ENCODE data around the gene GAN.

Gene GAN

DNA sequence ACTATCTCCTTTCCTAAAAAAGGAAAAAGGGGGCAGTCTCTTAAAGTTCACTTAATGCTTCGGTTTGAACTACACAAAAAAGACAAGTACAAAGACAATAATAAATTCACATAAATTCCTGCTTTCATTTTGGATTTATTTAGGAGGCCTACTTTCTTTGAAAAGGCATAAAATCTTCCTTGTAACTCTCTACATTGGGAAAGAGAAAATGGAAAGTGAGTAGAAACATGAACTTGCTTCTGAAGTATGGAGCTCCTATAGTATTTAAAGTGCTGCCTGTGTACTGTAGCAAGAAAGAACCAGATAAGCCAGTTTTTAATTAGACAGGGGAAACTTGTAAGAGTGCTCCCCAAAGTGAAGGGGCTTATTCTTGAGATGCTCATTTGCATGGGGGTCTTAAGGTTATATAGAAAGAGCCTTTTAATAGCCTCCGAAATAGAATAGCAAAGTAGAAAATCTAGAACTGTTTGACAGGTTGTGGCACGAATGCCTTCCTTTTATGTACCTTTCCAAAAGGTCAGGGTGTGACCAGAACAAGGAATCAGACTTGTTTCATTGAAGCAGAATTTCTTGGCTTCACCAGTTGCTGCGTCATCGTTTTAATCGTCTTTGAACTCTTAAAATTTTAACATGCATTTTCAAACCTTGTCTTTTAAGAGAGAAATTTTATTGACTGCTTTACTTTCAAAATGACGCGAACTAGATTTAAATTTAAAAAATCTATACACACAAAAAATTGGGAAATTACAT lies 12.9 kb downstream of the GAN start:
- TF ChIP-seq, protein P1, sequence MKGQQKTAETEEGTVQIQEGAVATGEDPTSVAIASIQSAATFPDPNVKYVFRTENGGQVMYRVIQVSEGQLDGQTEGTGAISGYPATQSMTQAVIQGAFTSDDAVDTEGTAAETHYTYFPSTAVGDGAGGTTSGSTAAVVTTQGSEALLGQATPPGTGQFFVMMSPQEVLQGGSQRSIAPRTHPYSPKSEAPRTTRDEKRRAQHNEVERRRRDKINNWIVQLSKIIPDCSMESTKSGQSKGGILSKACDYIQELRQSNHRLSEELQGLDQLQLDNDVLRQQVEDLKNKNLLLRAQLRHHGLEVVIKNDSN (IDR thresholded peaks at IDR 0.05) = no peak
- no peak for TF ChIP-seq TEAD4 (IDR thresholded peaks at IDR 0.05)
- no peak for TF ChIP-seq TCF12 (IDR thresholded peaks at IDR 0.05; ENCODE audit: low read depth)
- TF ChIP-seq CREB1 (IDR thresholded peaks at IDR 0.05; ENCODE audit: low read depth) = no peak
- no peak for TF ChIP-seq REST (IDR thresholded peaks at IDR 0.05; ENCODE audit: low read depth)
- no peak for TF ChIP-seq RAD21 (IDR thresholded peaks at IDR 0.05; ENCODE audit: low read depth)
- TF ChIP-seq EP300 (IDR thresholded peaks at IDR 0.05; ENCODE audit: borderline replicate concordance) = no peak
- TF ChIP-seq TAF1 (IDR thresholded peaks at IDR 0.05; ENCODE audit: low read depth) = no peak
- TF ChIP-seq NFIC (IDR thresholded peaks at IDR 0.05) = no peak
- no peak for TF ChIP-seq ZBTB7A (IDR thresholded peaks at IDR 0.05; ENCODE audit: low read depth)
- no peak for TF ChIP-seq CEBPB (IDR thresholded peaks at IDR 0.05)
- TF ChIP-seq, protein P2, sequence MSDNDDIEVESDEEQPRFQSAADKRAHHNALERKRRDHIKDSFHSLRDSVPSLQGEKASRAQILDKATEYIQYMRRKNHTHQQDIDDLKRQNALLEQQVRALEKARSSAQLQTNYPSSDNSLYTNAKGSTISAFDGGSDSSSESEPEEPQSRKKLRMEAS (IDR thresholded peaks at IDR 0.05) = no peak
- no peak for TF ChIP-seq EGR1 (IDR thresholded peaks at IDR 0.05)

DNA sequence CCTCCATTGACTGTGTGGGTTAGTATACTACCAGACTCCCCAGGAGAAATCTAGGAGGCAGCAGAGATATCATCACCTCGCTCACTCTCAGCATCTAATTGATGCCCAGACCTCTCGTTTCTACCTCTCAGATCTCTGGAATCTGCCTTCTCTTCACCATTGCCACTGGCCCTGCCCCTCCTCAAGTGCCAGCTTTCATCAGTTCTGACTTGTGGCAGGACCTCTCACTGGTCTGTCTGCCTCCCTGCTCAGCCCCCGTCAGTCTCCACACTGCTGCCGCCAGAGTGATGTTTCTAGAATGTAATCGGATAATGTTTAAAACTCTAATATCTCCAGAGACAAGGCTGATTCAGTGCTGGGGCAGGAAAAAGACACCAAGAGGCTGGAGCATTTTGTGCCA lies 15.2 kb downstream of the GAN start:
- no peak for TF ChIP-seq FOXM1 (IDR thresholded peaks at IDR 0.05; ENCODE audit: borderline replicate concordance, low read depth)
- TF ChIP-seq RAD21 (IDR thresholded peaks at IDR 0.05; ENCODE audit: low read depth) = no peak
- no peak for TF ChIP-seq EP300 (IDR thresholded peaks at IDR 0.05; ENCODE audit: borderline replicate concordance)
- TF ChIP-seq TAF1 (IDR thresholded peaks at IDR 0.05; ENCODE audit: low read depth) = no peak
- no peak for TF ChIP-seq TEAD4 (IDR thresholded peaks at IDR 0.05)
- no peak for TF ChIP-seq REST (IDR thresholded peaks at IDR 0.05; ENCODE audit: low read depth)
- no peak for TF ChIP-seq CEBPB (IDR thresholded peaks at IDR 0.05)
- TF ChIP-seq ZBTB7A (IDR thresholded peaks at IDR 0.05; ENCODE audit: low read depth) = no peak
- TF ChIP-seq, protein P2 (IDR thresholded peaks at IDR 0.05) = no peak
- no peak for TF ChIP-seq YY1 (IDR thresholded peaks at IDR 0.05; ENCODE audit: low read depth)
- TF ChIP-seq, protein P1 (IDR thresholded peaks at IDR 0.05) = no peak
- no peak for TF ChIP-seq TCF12 (IDR thresholded peaks at IDR 0.05; ENCODE audit: low read depth)
- TF ChIP-seq EGR1 (IDR thresholded peaks at IDR 0.05) = no peak
- no peak for TF ChIP-seq NFIC (IDR thresholded peaks at IDR 0.05)
- TF ChIP-seq CREB1 (IDR thresholded peaks at IDR 0.05; ENCODE audit: low read depth) = no peak

DNA sequence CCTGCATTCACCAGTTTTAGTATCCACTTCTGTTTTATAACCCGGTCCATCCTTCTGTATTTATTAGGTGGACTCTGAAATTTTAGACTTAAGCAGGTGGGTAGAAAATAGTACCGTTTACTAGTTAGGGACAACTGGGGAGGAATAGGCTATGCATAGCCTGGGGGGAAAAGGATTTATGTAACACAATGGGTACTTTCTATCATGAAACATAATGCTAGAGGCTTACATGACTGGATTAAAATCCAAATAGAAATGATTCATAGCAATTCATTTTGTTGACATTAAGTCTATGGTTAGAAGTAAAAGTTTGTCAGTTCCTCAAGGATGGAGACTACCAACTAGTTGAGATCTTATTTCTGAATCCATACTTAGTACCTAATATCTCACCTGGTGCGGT lies 18.6 kb downstream of the GAN start:
- no peak for TF ChIP-seq TEAD4 (IDR thresholded peaks at IDR 0.05)
- TF ChIP-seq EP300 (IDR thresholded peaks at IDR 0.05; ENCODE audit: borderline replicate concordance) = no peak
- TF ChIP-seq, protein P2 (IDR thresholded peaks at IDR 0.05) = no peak
- TF ChIP-seq CEBPB (IDR thresholded peaks at IDR 0.05) = no peak
- no peak for TF ChIP-seq EGR1 (IDR thresholded peaks at IDR 0.05)
- TF ChIP-seq TCF12 (IDR thresholded peaks at IDR 0.05; ENCODE audit: low read depth) = no peak
- TF ChIP-seq NFIC (IDR thresholded peaks at IDR 0.05) = no peak
- no peak for TF ChIP-seq RAD21 (IDR thresholded peaks at IDR 0.05; ENCODE audit: low read depth)
- no peak for TF ChIP-seq TAF1 (IDR thresholded peaks at IDR 0.05; ENCODE audit: low read depth)
- TF ChIP-seq REST (IDR thresholded peaks at IDR 0.05; ENCODE audit: low read depth) = no peak
- no peak for TF ChIP-seq YY1 (IDR thresholded peaks at IDR 0.05; ENCODE audit: low read depth)
- TF ChIP-seq CREB1 (IDR thresholded peaks at IDR 0.05; ENCODE audit: low read depth) = no peak
- TF ChIP-seq, protein P1 (IDR thresholded peaks at IDR 0.05) = no peak
- TF ChIP-seq FOXM1 (IDR thresholded peaks at IDR 0.05; ENCODE audit: borderline replicate concordance, low read depth) = no peak
- no peak for TF ChIP-seq ZBTB7A (IDR thresholded peaks at IDR 0.05; ENCODE audit: low read depth)
